GM19193 (cell line): Measurements from ENCODE around the gene SPATA31D3.
"Not testable (repeated sequence)": the region's sequence is repeated elsewhere in the genome, so short reads cannot be mapped to it uniquely, and the experiment has no call there.

Experiments
- POLR2A ChIP-seq: IDR thresholded peaks from 4 replicates; pipeline ENCODE4 v1.6.1; 2011; ENCODE audit not compliant: insufficient read depth, insufficient read length; ENCODE audit errors: extremely low read depth

Gene SPATA31D3

DNA sequence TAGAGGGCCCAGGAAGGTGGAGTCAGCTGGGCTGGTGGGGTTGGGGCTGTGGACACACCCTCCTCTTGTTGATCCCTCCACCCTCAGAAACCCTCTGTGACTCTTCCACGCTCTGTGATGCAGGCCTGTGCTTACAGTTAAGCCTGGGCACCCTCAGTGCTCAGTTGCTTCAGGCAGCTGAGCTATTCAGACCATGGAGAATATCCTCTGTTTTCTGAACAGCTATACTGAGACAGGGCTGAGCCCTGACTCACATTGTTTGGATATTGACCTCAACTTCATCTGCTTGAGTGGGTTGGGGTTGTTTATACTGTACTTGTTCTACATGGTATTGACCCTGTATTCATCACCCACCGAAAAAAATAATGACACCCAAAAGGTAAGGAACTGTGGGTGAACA, at the start of gene SPATA31D3:
SPATA31D3 (plus strand) TSS at position 108 of the 400 bp plus-strand sequence; CDS start at position 194, 86 bp downstream.
- TF ChIP-seq POLR2A = not testable (repeated sequence)

DNA sequence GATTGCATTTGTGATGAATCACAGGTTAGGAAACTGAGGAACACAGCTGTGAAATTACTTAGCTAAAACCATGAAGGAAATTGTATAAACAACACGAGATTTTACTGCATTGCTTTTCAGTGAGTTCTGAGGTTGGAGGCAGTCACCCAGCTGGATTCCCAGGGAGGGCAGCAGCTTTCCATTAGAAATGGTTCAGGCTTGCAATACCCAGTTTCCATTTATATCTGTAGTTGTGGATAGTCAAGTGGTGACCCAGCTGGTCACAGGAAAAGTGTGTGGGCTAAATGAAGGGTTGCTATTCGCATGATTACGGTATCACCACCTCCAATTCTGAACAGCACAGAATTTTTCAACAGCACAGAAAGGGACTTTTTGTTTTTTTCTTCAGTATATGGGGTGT, 49.4 kb upstream of the SPATA31D3 start:
- TF ChIP-seq POLR2A = no peak

- no peak for TF ChIP-seq POLR2A
These were observed 48.4 kb upstream of the SPATA31D3 start for GRCh38 chr9:81894891-81895290.

GRCh38 chr9:81896070-81896469, 47.2 kb upstream of the SPATA31D3 start:
- no peak for TF ChIP-seq POLR2A

DNA sequence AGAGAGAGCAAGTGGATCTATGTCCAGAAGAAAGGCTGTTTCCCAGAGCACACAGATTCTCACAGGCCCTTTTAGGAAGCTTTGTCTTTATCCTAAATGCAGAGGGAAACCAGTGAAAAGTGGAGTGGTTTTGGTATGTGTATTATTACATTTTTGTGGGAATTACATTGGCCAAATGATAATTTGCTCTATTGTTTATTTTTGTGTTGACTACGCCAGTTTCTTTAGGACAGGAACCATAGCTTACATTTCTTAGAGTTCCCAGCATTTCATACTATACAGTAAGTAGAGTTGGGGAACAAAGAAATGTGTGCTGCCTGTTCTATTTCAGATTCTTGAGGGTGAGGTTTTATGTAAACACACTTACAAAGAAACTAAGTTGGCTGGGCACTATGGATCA, 44.4 kb upstream of the SPATA31D3 start:
- TF ChIP-seq POLR2A = no peak

- TF ChIP-seq POLR2A = no peak
These were observed 41.1 kb upstream of the SPATA31D3 start for GRCh38 chr9:81902196-81902595.

DNA sequence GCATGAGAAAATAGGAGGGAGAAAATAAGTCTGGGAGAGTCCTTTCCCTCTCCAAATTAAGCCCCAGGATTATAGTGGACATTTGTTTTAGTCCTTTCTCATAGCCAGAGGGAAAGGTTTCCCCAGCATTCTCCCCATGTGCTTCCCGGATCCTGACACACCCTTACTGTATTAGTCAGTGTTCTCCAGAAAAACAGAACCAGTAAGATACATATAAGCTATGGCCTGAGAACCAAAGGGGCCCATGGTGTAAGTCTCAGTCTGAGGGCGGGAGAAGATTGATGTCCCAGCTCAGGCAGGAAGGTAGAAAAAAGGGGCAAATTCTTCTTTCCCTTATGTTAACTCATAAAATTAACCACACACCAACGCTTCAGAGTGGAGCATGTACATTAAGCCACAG, 40.7 kb upstream of the SPATA31D3 start:
- no peak for TF ChIP-seq POLR2A

GRCh38 chr9:81906671-81907070, 36.6 kb upstream of the SPATA31D3 start:
- no peak for TF ChIP-seq POLR2A

DNA sequence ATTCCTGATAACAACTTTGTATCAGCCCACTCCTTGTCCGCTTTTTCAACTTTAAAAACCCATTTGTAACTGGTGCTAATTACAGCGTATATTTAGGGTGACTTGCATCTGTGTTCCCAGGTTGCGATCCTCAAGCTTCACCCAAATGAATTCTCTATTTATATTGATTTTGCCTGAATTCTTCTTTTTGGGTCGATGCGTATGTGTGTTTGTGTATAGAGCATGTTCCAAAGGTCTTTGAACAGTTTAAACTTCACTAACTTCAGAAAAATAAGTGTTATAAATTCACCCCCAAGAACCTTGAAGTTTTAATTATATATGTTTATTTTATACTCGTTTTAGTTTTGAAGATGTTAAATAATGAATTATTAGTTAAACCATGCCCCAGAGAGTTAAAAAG, 31.2 kb upstream of the SPATA31D3 start:
- no peak for TF ChIP-seq POLR2A

- TF ChIP-seq POLR2A = no peak
These were observed 27.3 kb upstream of the SPATA31D3 start for GRCh38 chr9:81915801-81916505.

DNA sequence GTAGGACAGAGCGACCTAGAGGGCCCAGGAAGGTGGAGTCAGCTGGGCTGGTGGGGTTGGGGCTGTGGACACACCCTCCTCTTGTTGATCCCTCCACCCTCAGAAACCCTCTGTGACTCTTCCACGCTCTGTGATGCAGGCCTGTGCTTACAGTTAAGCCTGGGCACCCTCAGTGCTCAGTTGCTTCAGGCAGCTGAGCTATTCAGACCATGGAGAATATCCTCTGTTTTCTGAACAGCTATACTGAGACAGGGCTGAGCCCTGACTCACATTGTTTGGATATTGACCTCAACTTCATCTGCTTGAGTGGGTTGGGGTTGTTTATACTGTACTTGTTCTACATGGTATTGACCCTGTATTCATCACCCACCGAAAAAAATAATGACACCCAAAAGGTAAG, 15.0 kb upstream of the SPATA31D3 start, which contains the start of gene SPATA31D4:
SPATA31D4 (plus strand) TSS at position 124 of the 400 bp plus-strand sequence; CDS start at position 210, 86 bp downstream.
- TF ChIP-seq POLR2A = not testable (repeated sequence)

DNA sequence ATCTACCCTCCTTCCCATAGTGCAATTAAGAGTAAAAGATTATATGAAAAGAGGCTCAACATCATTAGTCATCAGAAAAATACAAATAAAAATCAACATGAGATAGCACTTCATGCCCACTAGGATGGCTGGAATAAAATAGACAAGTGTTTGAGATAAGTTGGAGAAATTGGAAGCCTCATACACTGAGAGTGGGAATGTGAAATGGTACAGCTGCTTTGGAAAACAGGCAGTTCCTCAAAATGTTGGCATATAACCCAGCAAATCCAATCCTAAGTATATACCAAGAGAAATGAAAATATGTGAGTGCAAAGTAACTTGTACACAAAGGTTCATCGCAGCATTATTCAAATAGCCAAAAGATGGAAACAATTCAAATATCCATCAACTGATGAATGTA, 9.8 kb downstream of the SPATA31D3 start:
- no peak for TF ChIP-seq POLR2A

GRCh38 chr9:81955625-81956024, 12.3 kb downstream of the SPATA31D3 start:
- no peak for TF ChIP-seq POLR2A

GRCh38 chr9:81964218-81965171, 21.2 kb downstream of the SPATA31D3 start:
- TF ChIP-seq POLR2A = no peak

GRCh38 chr9:81968026-81968425, 24.7 kb downstream of the SPATA31D3 start:
- TF ChIP-seq POLR2A = no peak
